ENCODE data around the gene KCNJ14.

Gene KCNJ14

GRCh38 chr19:48455171-48455907 lies at the start of gene KCNJ14:
TSS of gene KCNJ14 (plus strand) at chr19:48455574. CDS start at chr19:48461725, 6,151 bp downstream.
- DNase-seq, result no peak

- no peak for DNase-seq
Observed at GRCh38 chr19:48405850-48406249, 49.5 kb upstream of the KCNJ14 start.

GRCh38 chr19:48413879-48414587 lies 41.3 kb upstream of the KCNJ14 start:
- DNase-seq, result no peak

GRCh38 chr19:48415395-48415794 lies 40.0 kb upstream of the KCNJ14 start:
- peak; percentile 84 for DNase-seq

- no peak for DNase-seq
Observed at GRCh38 chr19:48415806-48416221, 39.6 kb upstream of the KCNJ14 start.

GRCh38 chr19:48417421-48417820 lies 38.0 kb upstream of the KCNJ14 start:
- no peak for DNase-seq

- DNase-seq, result no peak
Observed at GRCh38 chr19:48418317-48419064, 36.9 kb upstream of the KCNJ14 start.

GRCh38 chr19:48419158-48419920 lies 36.0 kb upstream of the KCNJ14 start:
- DNase-seq, result peak; percentile 83

- DNase-seq, result no peak
Observed at GRCh38 chr19:48421548-48421947, 33.8 kb upstream of the KCNJ14 start.

- DNase-seq, result no peak
Observed at GRCh38 chr19:48424694-48425219, 30.6 kb upstream of the KCNJ14 start.

- DNase-seq, result no peak
Observed at GRCh38 chr19:48428670-48429069, 26.7 kb upstream of the KCNJ14 start.

GRCh38 chr19:48433337-48433736 lies 22.0 kb upstream of the KCNJ14 start:
- no peak for DNase-seq

GRCh38 chr19:48436586-48436985 lies 18.8 kb upstream of the KCNJ14 start:
- no peak for DNase-seq

- DNase-seq, result no peak
Observed at GRCh38 chr19:48441360-48442050, 13.9 kb upstream of the KCNJ14 start.

GRCh38 chr19:48442116-48443035 lies 13.0 kb upstream of the KCNJ14 start:
- DNase-seq, result no peak

- peak; percentile 17 for DNase-seq
Observed at GRCh38 chr19:48443256-48443655, 12.1 kb upstream of the KCNJ14 start.

GRCh38 chr19:48443731-48444128 lies 11.6 kb upstream of the KCNJ14 start:
- no peak for DNase-seq

GRCh38 chr19:48444129-48444935 lies 11.0 kb upstream of the KCNJ14 start:
- peak; percentile 12 for DNase-seq

GRCh38 chr19:48444936-48445200 lies 10.5 kb upstream of the KCNJ14 start:
- no peak for DNase-seq

- DNase-seq, result peak; percentile 53
Observed at GRCh38 chr19:48445256-48445605, 10.1 kb upstream of the KCNJ14 start.

All from CD4-positive, alpha-beta T cell treated with Interleukin-10 for 1 hour (primary cell).